HUES64 (cell line): ENCODE measurements around the gene HOXB2.

Experiments
- H3K27ac ChIP-seq: 2 replicates; pipeline ENCODE4 v1.7.0; 2013; ENCODE audit warnings: low read depth, low read length, inconsistent platforms
- H3K27me3 ChIP-seq: 2 replicates; pipeline ENCODE4 v1.6.1; 2013; ENCODE audit warnings: mild to moderate bottlenecking, low read length; ENCODE audit not compliant: insufficient read depth
- H3K36me3 ChIP-seq: 2 replicates; pipeline ENCODE4 v1.6.1; 2013; ENCODE audit warnings: mild to moderate bottlenecking, low read length; ENCODE audit not compliant: insufficient read depth
- H3K4me1 ChIP-seq: 2 replicates; pipeline ENCODE4 v1.6.1; 2013; ENCODE audit warnings: mild to moderate bottlenecking, low read length, moderate library complexity; ENCODE audit not compliant: insufficient read depth
- H3K4me3 ChIP-seq: 2 replicates; pipeline ENCODE4 v1.5.1; 2013; ENCODE audit warnings: mild to moderate bottlenecking, low read length, moderate library complexity
- H3K9ac ChIP-seq: 2 replicates; pipeline ENCODE4 v1.6.1; 2013; ENCODE audit warnings: mild to moderate bottlenecking, low read depth, low read length
- H3K9me3 ChIP-seq: 2 replicates; pipeline ENCODE4 v1.6.1; 2013; ENCODE audit warnings: low read depth, low read length; ENCODE audit not compliant: insufficient read depth
- WGBS: fragments of 150-250, 120-280 bp; methylation state at CpG from one replicate; pipeline ENCODE4 v1.1.7; 2013; ENCODE audit warnings: missing lambda C conversion rate; 5-methylcytosine and 5-hydroxymethylcytosine counted together

The HOXB2 gene

DNA sequence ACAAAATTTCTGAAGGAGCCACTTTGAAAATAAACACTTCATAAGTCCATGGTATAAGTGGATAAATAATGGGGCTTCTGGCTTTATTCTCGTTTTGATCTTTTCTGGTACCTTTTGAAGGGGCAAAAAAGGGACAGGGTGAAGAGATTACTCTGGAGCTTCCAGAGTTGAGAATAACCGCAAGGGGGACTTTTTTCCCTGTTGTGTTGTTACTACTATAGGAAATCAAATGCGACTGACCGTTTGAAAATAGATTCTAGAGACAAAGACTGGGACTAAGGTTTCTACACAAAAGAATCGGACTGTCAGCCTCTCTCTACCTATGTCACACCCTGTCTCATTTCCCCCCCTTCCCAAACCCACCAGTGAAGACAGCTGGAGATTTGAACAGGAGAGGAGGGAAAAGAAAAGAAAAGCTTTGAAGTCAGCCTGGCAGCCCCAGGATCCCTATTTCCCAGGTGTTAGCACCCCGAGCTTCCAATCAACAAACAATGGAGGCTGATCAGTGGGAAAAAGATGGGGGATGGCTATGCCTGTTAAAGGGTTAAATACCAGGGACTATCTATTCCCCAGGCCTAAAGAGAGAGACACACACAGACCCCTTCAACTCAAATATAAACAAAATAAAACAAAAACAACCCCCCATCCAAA is 24.9 kb upstream of the HOXB2 start:
- Histone ChIP-seq H3K36me3 (no peaks in the 10 kb centered on the region), H3K4me3 (no peak overlapping the region), H3K9ac (no peak overlapping the region), H3K27me3 (peaks cover 100% of the 10 kb centered on the region), H3K4me1 (peaks cover 27% of the 10 kb centered on the region), H3K27ac (no peak overlapping the region), H3K9me3 (no peaks in the 10 kb centered on the region)
- 2% methylated on average over 6 of the region's 6 CpGs for WGBS

DNA sequence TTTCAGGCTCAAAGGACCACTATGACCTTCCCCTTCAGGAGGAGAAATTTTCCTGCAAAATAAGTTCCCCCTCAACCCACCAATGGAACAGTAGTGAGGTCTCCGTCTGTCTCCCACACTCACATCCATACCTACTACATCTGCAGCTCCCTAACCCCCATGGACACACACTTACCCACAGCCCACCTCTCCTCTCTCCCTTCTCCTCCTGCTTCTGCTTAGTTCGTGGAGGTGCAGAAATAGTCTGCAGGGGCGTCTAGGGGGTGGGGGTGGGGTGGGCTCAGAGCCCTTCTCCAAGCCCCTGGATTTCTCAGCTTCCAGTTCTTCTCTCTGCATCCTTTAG is 24.3 kb upstream of the HOXB2 start:
- peaks cover 31% of the 10 kb centered on the region for H3K4me1 ChIP-seq
- WGBS, result 4% methylated on average over 1 of the region's 3 CpGs

DNA sequence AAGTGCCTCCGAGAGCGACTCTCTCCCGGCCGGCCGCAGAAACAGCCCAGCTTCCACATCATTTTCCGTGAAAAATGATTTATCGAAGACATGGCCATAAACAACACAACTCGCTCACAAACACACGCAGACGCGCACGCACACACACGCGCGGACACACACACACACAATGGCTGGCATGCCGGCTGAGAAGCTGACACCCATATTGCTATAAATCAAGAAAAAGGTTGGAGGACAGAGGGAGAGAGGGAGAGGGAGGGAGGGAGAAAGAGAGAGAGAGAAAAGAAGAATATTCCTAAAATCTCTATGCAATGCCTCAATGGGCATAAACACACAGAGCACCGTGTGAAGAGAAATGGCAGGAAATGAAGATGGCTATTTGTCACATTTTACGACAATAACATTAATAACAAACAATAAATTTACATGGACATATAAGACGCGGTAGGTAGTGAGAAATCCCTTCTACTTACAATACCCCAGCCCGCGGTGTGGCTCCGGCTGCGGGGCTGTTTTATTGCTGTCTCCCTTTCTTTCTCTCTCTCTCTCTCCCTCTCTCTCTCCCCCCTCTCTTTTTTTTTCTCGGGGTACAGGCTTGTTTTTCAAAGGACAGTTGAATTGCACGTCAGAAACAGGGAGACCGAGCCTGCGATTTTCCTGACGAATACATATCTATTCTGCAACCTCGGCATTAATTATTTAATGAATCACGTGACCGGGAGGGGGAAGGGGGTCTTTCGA is 23.8 kb upstream of the HOXB2 start:
- Histone ChIP-seq H3K4me1 (peaks cover 31% of the 10 kb centered on the region), H3K27me3 (peaks cover 100% of the 10 kb centered on the region), H3K27ac (no peak overlapping the region), H3K4me3 (no peak overlapping the region), H3K9ac (no peak overlapping the region), H3K9me3 (no peaks in the 10 kb centered on the region), H3K36me3 (no peaks in the 10 kb centered on the region)
- WGBS, result 3% methylated on average over 30 of the region's 33 CpGs

More for the DNA sequence above, 24.3 kb upstream of the HOXB2 start:
- Histone ChIP-seq H3K36me3 (no peaks in the 10 kb centered on the region), H3K9me3 (no peaks in the 10 kb centered on the region), H3K27me3 (peaks cover 100% of the 10 kb centered on the region), H3K4me3 (no peak overlapping the region), H3K27ac (no peak overlapping the region), H3K9ac (no peak overlapping the region)

DNA sequence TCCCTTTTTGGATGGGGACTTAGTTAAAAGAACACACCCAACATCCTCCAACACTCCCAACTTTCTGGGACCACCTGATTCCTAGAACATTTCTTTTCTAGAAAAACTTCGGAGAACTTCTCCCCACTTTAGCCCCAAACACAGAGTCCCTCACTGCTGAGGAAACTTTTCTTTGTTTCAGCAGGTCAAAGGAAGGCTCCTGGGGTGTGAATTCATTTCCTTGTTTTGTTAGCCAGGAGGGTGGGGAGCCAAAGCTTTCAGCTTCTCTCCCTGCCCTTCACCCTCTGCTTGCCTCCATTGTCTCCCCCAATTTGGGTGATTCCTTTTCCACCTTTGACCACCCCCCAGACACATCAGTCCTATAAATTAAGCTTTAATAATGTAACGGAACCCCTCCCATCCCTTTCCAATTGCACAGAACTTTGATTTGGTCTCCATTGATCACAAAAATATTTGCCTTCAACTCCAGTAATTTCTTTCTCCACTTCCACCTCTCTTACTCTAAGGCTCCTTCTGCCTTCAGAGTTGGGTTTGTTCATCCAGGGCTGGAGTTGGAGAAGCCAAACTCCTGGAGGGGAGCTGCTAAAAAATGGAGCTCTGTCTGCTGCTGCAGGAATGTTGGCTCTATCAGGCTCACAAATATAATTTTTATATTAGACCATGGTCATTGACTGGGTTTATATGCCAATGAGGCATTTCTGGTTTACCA is 22.9 kb upstream of the HOXB2 start:
- 8% methylated on average over 2 of the region's 2 CpGs for WGBS
- no peak overlapping the region for H3K4me3 ChIP-seq

DNA sequence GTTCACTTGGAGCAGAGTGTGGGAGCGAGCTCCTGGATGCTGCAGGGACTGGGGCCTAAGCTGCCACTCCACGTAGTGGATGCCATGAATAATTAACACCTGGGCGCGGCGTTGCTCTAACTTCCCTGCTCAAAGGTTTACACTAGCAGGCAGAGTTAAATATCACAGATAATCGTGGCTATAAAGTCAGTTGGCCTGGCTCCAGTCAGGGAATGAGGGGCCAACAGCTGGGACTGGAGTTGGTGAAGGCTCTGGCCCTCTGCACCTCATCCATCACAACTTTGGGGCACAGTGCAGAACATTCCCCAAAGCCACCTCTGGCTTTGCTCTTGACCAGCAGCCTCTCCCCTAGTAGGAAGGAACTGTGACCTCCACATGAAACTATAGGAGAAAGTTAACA is 22.3 kb upstream of the HOXB2 start:
- Histone ChIP-seq H3K9me3 (no peaks in the 10 kb centered on the region), H3K27ac (no peak overlapping the region), H3K9ac (no peak overlapping the region), H3K4me3 (no peak overlapping the region), H3K36me3 (no peaks in the 10 kb centered on the region), H3K27me3 (peaks cover 100% of the 10 kb centered on the region), H3K4me1 (peaks cover 31% of the 10 kb centered on the region)
- 15% methylated on average over 6 of the region's 6 CpGs for WGBS

More for the DNA sequence above, 22.9 kb upstream of the HOXB2 start:
- H3K9me3 ChIP-seq, result no peaks in the 10 kb centered on the region
- no peak overlapping the region for H3K9ac ChIP-seq
- H3K4me1 ChIP-seq, result peaks cover 31% of the 10 kb centered on the region
- no peak overlapping the region for H3K27ac ChIP-seq
- H3K27me3 ChIP-seq, result peaks cover 100% of the 10 kb centered on the region
- no peaks in the 10 kb centered on the region for H3K36me3 ChIP-seq

DNA sequence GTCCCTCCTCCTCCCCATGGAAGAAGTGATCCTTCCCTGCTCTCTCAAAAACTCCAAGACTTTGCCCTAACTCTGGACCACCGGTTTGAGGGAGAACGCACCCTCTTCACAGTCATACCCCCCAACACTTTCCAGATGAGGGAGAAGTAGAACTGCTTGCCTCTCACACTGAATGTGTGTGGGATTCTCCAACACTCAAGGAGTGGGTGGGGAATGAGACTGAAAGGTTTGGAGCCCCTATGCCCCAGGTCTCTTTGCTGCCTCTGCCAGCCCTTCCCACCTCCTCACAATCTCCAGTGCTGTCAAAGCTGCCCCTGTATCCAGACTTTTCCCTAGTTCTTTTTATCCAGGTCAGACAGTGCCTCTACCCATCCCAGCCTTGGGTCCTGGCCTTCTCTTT is 21.8 kb upstream of the HOXB2 start:
- Histone ChIP-seq H3K36me3 (no peaks in the 10 kb centered on the region), H3K27ac (no peak overlapping the region), H3K9ac (no peak overlapping the region), H3K27me3 (peaks cover 100% of the 10 kb centered on the region), H3K4me1 (peaks cover 31% of the 10 kb centered on the region), H3K4me3 (no peak overlapping the region), H3K9me3 (no peaks in the 10 kb centered on the region)
- WGBS, result 0% methylated on average over 1 of the region's 2 CpGs

- H3K4me1 ChIP-seq, result peaks cover 29% of the 10 kb centered on the region
- no peaks in the 10 kb centered on the region for H3K9me3 ChIP-seq
- H3K36me3 ChIP-seq, result no peaks in the 10 kb centered on the region
- no peak overlapping the region for H3K9ac ChIP-seq
- 4% methylated on average over 4 of the region's 4 CpGs for WGBS
- H3K27ac ChIP-seq, result no peak overlapping the region
- H3K4me3 ChIP-seq, result no peak overlapping the region
- H3K27me3 ChIP-seq, result peaks cover 100% of the 10 kb centered on the region
Observed at GRCh38 chr17:48565925-48566710, 21.2 kb upstream of the HOXB2 start.

DNA sequence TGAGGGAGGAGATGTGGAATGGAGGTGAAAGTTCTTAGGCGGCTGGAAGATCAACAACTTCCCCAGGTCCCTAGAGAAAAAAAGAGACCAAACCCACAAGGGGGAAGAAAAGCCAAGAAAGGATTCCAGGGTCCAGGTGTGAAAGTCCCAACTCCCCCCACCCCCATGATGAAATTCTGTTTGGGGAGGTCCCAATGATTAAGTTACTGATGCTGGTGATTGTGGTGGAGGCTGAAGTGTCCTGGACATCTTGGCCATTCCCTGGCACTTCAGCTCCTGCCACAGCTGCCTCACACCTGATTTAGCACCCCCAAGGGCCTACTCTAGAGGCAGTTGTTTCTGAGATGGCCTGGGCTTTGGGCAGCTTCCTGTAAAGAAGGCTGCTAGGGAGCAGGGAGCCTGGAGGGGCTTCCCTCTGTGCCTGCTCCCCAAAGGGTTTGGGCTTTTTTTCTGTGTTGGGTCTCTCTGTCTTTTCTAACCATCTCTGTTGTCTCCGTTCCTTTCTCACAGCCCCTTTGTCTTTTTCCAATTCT is 20.2 kb upstream of the HOXB2 start:
- Histone ChIP-seq H3K9ac (no peak overlapping the region), H3K27me3 (peaks cover 100% of the 10 kb centered on the region), H3K4me1 (peaks cover 19% of the 10 kb centered on the region), H3K27ac (no peak overlapping the region), H3K9me3 (no peaks in the 10 kb centered on the region), H3K36me3 (no peaks in the 10 kb centered on the region), H3K4me3 (no peak overlapping the region)
- 11% methylated on average over 2 of the region's 2 CpGs for WGBS

DNA sequence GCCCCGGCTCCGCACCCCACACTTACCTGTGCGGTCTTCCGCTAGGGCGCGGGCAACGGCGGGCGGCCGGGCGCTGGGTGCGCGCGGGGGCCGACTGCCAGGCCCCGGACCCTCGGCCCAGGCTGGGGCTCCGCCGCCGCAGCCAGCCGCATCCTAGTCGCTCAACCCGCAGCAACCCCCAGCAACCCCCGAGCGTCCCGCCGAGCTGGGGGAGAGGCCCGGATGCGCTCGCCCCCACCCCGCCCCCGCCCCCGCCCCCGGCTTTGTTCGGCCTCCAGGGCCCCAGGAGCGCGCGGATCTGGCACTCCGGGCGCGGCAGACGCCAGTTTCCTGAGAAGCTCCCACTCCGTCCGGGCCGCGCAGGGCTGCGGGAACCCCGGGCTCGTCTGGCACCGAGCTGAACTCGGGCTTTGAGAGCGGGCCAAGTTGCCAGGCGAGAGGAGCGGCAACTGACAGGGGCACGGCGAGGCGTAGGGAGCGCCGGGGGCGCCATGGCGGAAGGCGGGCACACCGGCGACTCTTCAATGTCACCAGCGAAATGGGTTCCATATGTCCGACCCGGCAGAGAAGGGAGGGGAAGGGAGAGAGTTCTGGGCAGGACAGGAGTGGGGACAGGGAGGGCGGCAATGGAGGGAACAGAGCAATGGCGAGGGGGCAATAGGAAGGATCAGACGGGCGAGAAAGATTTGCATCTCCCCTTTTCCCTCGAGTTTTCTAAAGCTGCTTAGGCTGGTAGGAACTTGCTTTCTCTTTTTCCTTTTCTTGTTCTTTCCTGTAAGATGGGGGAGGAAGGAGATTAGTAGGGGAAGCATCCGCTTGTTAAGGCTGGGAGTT is 19.5 kb upstream of the HOXB2 start:
- under 1% methylated on average over 73 of the region's 73 CpGs for WGBS

DNA sequence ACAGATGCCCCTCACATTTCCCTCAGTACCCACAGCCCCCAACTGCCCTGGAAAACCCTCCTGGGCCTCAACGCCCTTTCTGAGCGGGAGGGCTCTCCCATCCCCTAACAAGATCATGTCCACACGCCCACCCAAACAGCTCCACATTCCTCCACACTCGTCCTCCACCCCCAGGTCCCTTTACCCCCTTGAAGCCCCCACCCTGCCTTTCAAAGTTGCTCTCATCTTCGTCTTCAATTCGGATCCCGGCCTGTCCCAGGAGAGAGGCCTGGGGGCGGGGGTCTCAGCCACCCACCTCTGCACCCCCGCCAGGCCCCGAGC is 18.9 kb upstream of the HOXB2 start:
- peaks cover 13% of the 10 kb centered on the region for H3K4me1 ChIP-seq
- H3K9me3 ChIP-seq, result no peaks in the 10 kb centered on the region
- H3K4me3 ChIP-seq, result no peak overlapping the region
- no peak overlapping the region for H3K27ac ChIP-seq
- H3K27me3 ChIP-seq, result peaks cover 100% of the 10 kb centered on the region
- no peaks in the 10 kb centered on the region for H3K36me3 ChIP-seq
- WGBS, result 2% methylated on average over 10 of the region's 10 CpGs
- no peak overlapping the region for H3K9ac ChIP-seq

More for the DNA sequence above, 19.5 kb upstream of the HOXB2 start:
- peaks cover 13% of the 10 kb centered on the region for H3K4me1 ChIP-seq
- H3K9me3 ChIP-seq, result no peaks in the 10 kb centered on the region
- H3K9ac ChIP-seq, result no peak overlapping the region
- H3K27me3 ChIP-seq, result peaks cover 100% of the 10 kb centered on the region
- no peaks in the 10 kb centered on the region for H3K36me3 ChIP-seq
- H3K27ac ChIP-seq, result no peak overlapping the region
- peak overlapping the region; percentile 31 for H3K4me3 ChIP-seq
